Measurements from ENCODE around the gene RFNG. TPM values are rescaled to one million over a fixed set of nuclear protein-coding genes. Genes with fewer than 3 reads are reported as not detected.

Gene RFNG
- total and polyA plus RNA-seq, 2 of the 13 experiments (the other 11 are each of a cell fraction or from before 2014, with no cell fraction given): 61.4 to 64.0 TPM

DNA sequence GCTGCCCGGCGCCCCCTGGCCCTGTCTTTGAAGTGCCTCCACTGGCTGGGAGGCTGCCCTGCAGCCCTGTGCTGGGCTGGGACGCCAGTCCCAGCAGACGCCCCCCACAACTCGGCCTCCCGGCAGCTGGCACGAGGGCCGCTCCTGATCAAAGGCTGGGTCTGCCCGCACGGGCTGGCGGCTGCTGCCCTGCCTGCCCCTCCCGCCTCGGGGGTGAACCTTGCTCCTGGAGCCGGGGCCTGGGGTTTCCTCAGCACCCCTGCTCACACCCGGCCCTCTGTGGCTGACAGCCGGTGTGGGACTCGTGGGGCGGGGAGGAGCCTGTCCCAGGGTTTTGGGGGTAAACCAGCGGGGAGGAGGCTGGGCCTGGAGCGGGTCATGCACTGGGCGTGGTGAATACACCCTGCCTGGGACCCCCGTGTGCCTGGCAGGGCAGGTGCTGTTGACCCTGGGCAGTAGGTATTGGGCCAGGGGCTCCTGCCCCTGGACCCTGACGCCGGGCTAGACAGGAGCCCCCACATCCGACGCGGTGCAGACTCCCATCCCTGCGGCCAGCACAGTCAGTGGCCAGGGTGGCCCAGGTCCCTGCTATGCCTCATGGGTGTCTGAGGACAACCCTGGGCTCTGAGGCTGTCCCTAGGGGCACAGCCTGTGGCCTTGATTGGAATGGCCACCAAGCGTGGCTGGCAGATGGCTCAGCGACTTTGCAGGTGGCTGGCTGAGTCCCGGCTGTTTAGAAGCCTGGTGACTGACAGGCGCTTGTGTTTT, 50.6 kb downstream of the RFNG start (continued):
- TF ChIP-seq RBM39 (IDR thresholded peaks at IDR 0.05; ENCODE audit: low read depth, low read length, poor library complexity, severe bottlenecking) (peak; percentile 85), MEIS1 (CRISPR knock-in tag; IDR thresholded peaks at IDR 0.05; ENCODE audit: borderline replicate concordance) (peak; percentile 82; the same call in 1 of the 2 replicates), ZNF674 (CRISPR knock-in tag; IDR thresholded peaks at IDR 0.05; ENCODE audit: low read depth) (no peak), NCOA2 (CRISPR knock-in tag; IDR thresholded peaks at IDR 0.05) (peak; percentile 93), ZNF33B (CRISPR knock-in tag; IDR thresholded peaks at IDR 0.05) (0 out of 2 replicates have a peak, but pooled peaks have one; percentile 27), KDM5A (IDR thresholded peaks at IDR 0.05; ENCODE audit: borderline replicate concordance, low read length) (no peak; the same call in 1 of the 2 replicates), KMT2B (CRISPR knock-in tag; IDR thresholded peaks at IDR 0.05) (peak; percentile 27; the same call in 1 of the 2 replicates)
- TF ChIP-seq, protein P1, sequence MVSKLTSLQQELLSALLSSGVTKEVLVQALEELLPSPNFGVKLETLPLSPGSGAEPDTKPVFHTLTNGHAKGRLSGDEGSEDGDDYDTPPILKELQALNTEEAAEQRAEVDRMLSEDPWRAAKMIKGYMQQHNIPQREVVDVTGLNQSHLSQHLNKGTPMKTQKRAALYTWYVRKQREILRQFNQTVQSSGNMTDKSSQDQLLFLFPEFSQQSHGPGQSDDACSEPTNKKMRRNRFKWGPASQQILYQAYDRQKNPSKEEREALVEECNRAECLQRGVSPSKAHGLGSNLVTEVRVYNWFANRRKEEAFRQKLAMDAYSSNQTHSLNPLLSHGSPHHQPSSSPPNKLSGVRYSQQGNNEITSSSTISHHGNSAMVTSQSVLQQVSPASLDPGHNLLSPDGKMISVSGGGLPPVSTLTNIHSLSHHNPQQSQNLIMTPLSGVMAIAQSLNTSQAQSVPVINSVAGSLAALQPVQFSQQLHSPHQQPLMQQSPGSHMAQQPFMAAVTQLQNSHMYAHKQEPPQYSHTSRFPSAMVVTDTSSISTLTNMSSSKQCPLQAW (CRISPR knock-in tag; IDR thresholded peaks at IDR 0.05): peak; percentile 97
- TF ChIP-seq, protein P2, sequence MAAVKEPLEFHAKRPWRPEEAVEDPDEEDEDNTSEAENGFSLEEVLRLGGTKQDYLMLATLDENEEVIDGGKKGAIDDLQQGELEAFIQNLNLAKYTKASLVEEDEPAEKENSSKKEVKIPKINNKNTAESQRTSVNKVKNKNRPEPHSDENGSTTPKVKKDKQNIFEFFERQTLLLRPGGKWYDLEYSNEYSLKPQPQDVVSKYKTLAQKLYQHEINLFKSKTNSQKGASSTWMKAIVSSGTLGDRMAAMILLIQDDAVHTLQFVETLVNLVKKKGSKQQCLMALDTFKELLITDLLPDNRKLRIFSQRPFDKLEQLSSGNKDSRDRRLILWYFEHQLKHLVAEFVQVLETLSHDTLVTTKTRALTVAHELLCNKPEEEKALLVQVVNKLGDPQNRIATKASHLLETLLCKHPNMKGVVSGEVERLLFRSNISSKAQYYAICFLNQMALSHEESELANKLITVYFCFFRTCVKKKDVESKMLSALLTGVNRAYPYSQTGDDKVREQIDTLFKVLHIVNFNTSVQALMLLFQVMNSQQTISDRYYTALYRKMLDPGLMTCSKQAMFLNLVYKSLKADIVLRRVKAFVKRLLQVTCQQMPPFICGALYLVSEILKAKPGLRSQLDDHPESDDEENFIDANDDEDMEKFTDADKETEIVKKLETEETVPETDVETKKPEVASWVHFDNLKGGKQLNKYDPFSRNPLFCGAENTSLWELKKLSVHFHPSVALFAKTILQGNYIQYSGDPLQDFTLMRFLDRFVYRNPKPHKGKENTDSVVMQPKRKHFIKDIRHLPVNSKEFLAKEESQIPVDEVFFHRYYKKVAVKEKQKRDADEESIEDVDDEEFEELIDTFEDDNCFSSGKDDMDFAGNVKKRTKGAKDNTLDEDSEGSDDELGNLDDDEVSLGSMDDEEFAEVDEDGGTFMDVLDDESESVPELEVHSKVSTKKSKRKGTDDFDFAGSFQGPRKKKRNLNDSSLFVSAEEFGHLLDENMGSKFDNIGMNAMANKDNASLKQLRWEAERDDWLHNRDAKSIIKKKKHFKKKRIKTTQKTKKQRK (IDR thresholded peaks at IDR 0.05; ENCODE audit: low read length): no peak
- TF ChIP-seq, protein P3, sequence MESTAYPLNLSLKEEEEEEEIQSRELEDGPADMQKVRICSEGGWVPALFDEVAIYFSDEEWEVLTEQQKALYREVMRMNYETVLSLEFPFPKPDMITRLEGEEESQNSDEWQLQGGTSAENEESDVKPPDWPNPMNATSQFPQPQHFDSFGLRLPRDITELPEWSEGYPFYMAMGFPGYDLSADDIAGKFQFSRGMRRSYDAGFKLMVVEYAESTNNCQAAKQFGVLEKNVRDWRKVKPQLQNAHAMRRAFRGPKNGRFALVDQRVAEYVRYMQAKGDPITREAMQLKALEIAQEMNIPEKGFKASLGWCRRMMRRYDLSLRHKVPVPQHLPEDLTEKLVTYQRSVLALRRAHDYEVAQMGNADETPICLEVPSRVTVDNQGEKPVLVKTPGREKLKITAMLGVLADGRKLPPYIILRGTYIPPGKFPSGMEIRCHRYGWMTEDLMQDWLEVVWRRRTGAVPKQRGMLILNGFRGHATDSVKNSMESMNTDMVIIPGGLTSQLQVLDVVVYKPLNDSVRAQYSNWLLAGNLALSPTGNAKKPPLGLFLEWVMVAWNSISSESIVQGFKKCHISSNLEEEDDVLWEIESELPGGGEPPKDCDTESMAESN (CRISPR knock-in tag; conservative IDR thresholded peaks at IDR 0.05): peak; percentile 2; the same call in 1 of the 2 replicates
- TF ChIP-seq, protein P4, sequence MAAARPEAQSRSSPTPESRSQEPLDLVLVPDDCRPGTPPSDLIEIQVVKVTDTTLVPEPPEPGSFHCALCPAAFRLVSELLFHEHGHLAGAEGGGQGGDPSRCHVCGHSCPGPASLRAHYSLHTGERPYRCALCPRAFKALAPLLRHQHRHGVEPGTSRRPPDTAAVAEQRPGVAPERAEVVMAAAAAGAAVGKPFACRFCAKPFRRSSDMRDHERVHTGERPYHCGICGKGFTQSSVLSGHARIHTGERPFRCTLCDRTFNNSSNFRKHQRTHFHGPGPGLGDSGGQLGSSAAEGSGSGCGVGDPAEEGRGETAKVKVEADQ (CRISPR knock-in tag; IDR thresholded peaks at IDR 0.05; ENCODE audit: borderline replicate concordance): no peak
- TF ChIP-seq, protein P5, sequence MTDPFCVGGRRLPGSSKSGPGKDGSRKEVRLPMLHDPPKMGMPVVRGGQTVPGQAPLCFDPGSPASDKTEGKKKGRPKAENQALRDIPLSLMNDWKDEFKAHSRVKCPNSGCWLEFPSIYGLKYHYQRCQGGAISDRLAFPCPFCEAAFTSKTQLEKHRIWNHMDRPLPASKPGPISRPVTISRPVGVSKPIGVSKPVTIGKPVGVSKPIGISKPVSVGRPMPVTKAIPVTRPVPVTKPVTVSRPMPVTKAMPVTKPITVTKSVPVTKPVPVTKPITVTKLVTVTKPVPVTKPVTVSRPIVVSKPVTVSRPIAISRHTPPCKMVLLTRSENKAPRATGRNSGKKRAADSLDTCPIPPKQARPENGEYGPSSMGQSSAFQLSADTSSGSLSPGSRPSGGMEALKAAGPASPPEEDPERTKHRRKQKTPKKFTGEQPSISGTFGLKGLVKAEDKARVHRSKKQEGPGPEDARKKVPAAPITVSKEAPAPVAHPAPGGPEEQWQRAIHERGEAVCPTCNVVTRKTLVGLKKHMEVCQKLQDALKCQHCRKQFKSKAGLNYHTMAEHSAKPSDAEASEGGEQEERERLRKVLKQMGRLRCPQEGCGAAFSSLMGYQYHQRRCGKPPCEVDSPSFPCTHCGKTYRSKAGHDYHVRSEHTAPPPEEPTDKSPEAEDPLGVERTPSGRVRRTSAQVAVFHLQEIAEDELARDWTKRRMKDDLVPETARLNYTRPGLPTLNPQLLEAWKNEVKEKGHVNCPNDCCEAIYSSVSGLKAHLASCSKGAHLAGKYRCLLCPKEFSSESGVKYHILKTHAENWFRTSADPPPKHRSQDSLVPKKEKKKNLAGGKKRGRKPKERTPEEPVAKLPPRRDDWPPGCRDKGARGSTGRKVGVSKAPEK (CRISPR knock-in tag; IDR thresholded peaks at IDR 0.05; ENCODE audit: borderline replicate concordance): peak; percentile 14; the same call in 1 of the 2 replicates
